Measurements from ENCODE around the gene KRTAP2-4. TPM values are rescaled to one million over a fixed set of nuclear protein-coding genes. Genes with fewer than 3 reads are reported as not detected.

Gene KRTAP2-4
- total and polyA plus RNA-seq, 2 donors (not counting 3 experiments of a cell fraction or from before 2014, with no cell fraction given): not detected

GRCh38 chr17:41071606-41072360 lies 6.1 kb upstream of the KRTAP2-4 start:
- dilution Hi-C loops (cut with MboI; ENCODE audit: extremely low pct_ligation_motif_present, low sequenced_read_pairs): no loop called here
- CTCF ChIA-PET: no interaction called here

More at GRCh38 chr17:41071606-41072360, 6.1 kb upstream of the KRTAP2-4 start:
- no peak for FAIRE-seq
- no peaks in the 10 kb centered on the region for H4K20me1 ChIP-seq (replicated peaks; ENCODE audit: control insufficient read depth, extremely low read depth, insufficient read depth, low read length)
- H3K79me2 ChIP-seq (ENCODE audit: control insufficient read depth, insufficient read depth, low read length): no peaks in the 10 kb centered on the region
- no peak overlapping the region for H2AFZ ChIP-seq (ENCODE audit: low read depth, low read length)
- intact Hi-C loops (cut with micrococcal nuclease): no loop called here
- no peak for DNase-seq (ENCODE audit: low read depth, low spot score)
- H3K4me3 ChIP-seq (replicated peaks in 1 of 3; ENCODE audit: insufficient read depth in 1 of 3, low read depth in 1 of 3, low read length in 3 of 3): no peak overlapping the region
- no peaks in the 10 kb centered on the region for H3K9me1 ChIP-seq (replicated peaks; ENCODE audit: control insufficient read depth, extremely low read depth, insufficient read depth, low read length)
- POLR2A ChIA-PET: no interaction called here
- no peak overlapping the region for H3K27ac ChIP-seq (ENCODE audit: insufficient read depth, low read depth, low read length)
- no TSS peak for BruUV-seq (replicated peaks)
- no peaks in the 10 kb centered on the region for H3K36me3 ChIP-seq (ENCODE audit: control insufficient read depth in 2 of 2, extremely low read depth in 1 of 2, insufficient read depth in 2 of 2, low read length in 2 of 2)
- H3K27me3 ChIP-seq (ENCODE audit: control insufficient read depth in 2 of 2, insufficient read depth in 2 of 2, low read length in 2 of 2): no peaks in the 10 kb centered on the region
- H3K4me2 ChIP-seq (ENCODE audit: insufficient read depth, low read length): no peak overlapping the region
- no peak overlapping the region for H3K9ac ChIP-seq (replicated peaks; ENCODE audit: extremely low read depth, insufficient read depth, low read length)
- no peaks in the 10 kb centered on the region for H3K9me3 ChIP-seq (replicated peaks; ENCODE audit: control insufficient read depth, insufficient read depth, low read length)
- no peaks in the 10 kb centered on the region for H3K4me1 ChIP-seq (ENCODE audit: control insufficient read depth, extremely low read depth, insufficient read depth, low read length)
- TF ChIP-seq EZH2 (IDR thresholded peaks at IDR 0.05; ENCODE audit: borderline replicate concordance, low read depth, low read length, severe bottlenecking) (no peak), MAX (IDR thresholded peaks at IDR 0.05; ENCODE audit: insufficient read depth, insufficient read length) (no peak), GATA2 (IDR thresholded peaks at IDR 0.05; ENCODE audit: insufficient read depth, insufficient read length, low read depth, low read length) (no peak), FOS (IDR thresholded peaks at IDR 0.05; ENCODE audit: borderline replicate concordance, insufficient read depth, low read length) (no peak), POLR2A (IDR thresholded peaks at IDR 0.05; ENCODE audit: low read depth, low read length) (no peak), MYC (IDR thresholded peaks at IDR 0.05; ENCODE audit: low read depth, low read length) (no peak), CTCF (IDR thresholded peaks at IDR 0.05; ENCODE audit: extremely low read depth in 1 of 2, insufficient read depth in 1 of 2, low read depth in 1 of 2, low read length in 2 of 2) (no peak), POLR2AphosphoS5 (IDR thresholded peaks at IDR 0.05; ENCODE audit: insufficient read depth, low read depth, low read length) (no peak), JUN (IDR thresholded peaks at IDR 0.05; ENCODE audit: borderline replicate concordance, insufficient read depth, insufficient read length, low read depth) (no peak)
